Lung (tissue), 16 donors: ENCODE measurements around the gene TBRG1. TPM values are rescaled to one million over a fixed set of nuclear protein-coding genes. Genes with fewer than 3 reads are reported as not detected.

Experiments
- ATAC-seq: fragments of 200-7000 bp; cut with Tn5 transposase; one replicate; pipeline ENCODE4 v1.9.1; 2020; ENCODE audit warnings: moderate number of reproducible peaks; ENCODE audit not compliant: insufficient read depth, low FRiP score
- DNase-seq, 3 donors: peaks; one replicate each; pipeline ENCODE4 v3.0.0-alpha.2; 2013 to 2017
- H3K27ac ChIP-seq, 2 donors: one replicate each; pipeline ENCODE4 v1.5.1; 2013; ENCODE audit warnings: mild to moderate bottlenecking in 2 of 2, moderate library complexity in 2 of 2, control low read depth in 1 of 2, inconsistent platforms in 1 of 2, low read depth in 1 of 2, low read length in 1 of 2
- H3K27me3 ChIP-seq, 3 donors: one replicate each; pipeline ENCODE4 v1.5.1; 2013; ENCODE audit warnings: low read length in 2 of 3; ENCODE audit not compliant: control insufficient read depth in 3 of 3, insufficient read depth in 3 of 3
- H3K36me3 ChIP-seq, 4 donors: one replicate each; pipeline ENCODE4 v1.5.1; 2013; ENCODE audit warnings: low read length in 4 of 4, mild to moderate bottlenecking in 1 of 4, moderate library complexity in 1 of 4; ENCODE audit not compliant: control insufficient read depth in 4 of 4, insufficient read depth in 4 of 4
- H3K4me1 ChIP-seq, 5 donors: one replicate each; pipeline ENCODE4 v1.5.1; 2013; ENCODE audit warnings: low read length in 5 of 5, mild to moderate bottlenecking in 2 of 5, moderate library complexity in 1 of 5; ENCODE audit not compliant: control insufficient read depth in 5 of 5, insufficient read depth in 5 of 5
- H3K4me3 ChIP-seq: one replicate; pipeline ENCODE4 v1.5.1; 2013; ENCODE audit warnings: mild to moderate bottlenecking, control low read depth, moderate library complexity
- H3K9ac ChIP-seq, 2 donors: one replicate each; pipeline ENCODE4 v1.5.1; 2013; ENCODE audit warnings: low read length in 2 of 2, control low read depth in 1 of 2; ENCODE audit not compliant: insufficient read depth in 1 of 2
- H3K9me3 ChIP-seq, 4 donors: one replicate each; pipeline ENCODE4 v1.5.1; 2013; ENCODE audit warnings: low read length in 3 of 4, mild to moderate bottlenecking in 1 of 4, moderate library complexity in 1 of 4; ENCODE audit not compliant: control insufficient read depth in 4 of 4, insufficient read depth in 3 of 4
- CTCF ChIP-seq: IDR thresholded peaks from 2 replicates; pipeline ENCODE4 v1.5.1; 2012; ENCODE audit warnings: mild to moderate bottlenecking; ENCODE audit errors: control extremely low read depth, extremely low read depth
- WGBS, 2 donors: extraction: QIAGEN DNeasy Blood & Tissue Kit; methylation state at CpG; one replicate each; pipeline ENCODE4 v1.1.7; 2013; 5-methylcytosine and 5-hydroxymethylcytosine counted together
- long read RNA-seq, 5 donors: transcript quantifications; one replicate each; lab custom pipeline, GENCODE V29; 2026
- polyA plus RNA-seq, 2 donors: library from polyadenylated mRNA; stranded (reverse); fragments of 200-250 nt; gene quantifications; one replicate each; pipeline ENCODE4 v1.2.1, GENCODE V29; 2013
- total RNA-seq, 2 donors: library from RNA; depleted of rRNA in 1 of 2; stranded (reverse); fragments of >200 nt in 1 of 2; gene quantifications; one replicate each; pipeline ENCODE4 v1.2.1, GENCODE V29; 2014 to 2021
- donor health status: control.
- donor health status: control.
- donor health status: Bipolar disorder and iron deficiency.
- donor health status: healthy.
- donor health status: DM: yes; HTN: yes; CAD: no.

Gene TBRG1
- total RNA-seq: 10 to 100 TPM; 42.3 to 47.0 TPM
- 10 to 100 TPM; 31.3 to 32.9 TPM for polyA plus RNA-seq
- long read RNA-seq, donor 1, full-length matches to known transcripts: 8 of 8 reads
- long read RNA-seq, donor 1, partial matches to known transcripts: 0 of 8 reads
- long read RNA-seq, donor 1, other reads (novel, unspliced or antisense): 0 of 8 reads
- long read RNA-seq, donor 2, full-length matches to known transcripts: 4 of 4 reads
- long read RNA-seq, donor 2, partial matches to known transcripts: 0 of 4 reads
- long read RNA-seq, donor 2, other reads (novel, unspliced or antisense): 0 of 4 reads
- long read RNA-seq, donor 3, full-length matches to known transcripts: 1 of 1 reads
- long read RNA-seq, donor 3, partial matches to known transcripts: 0 of 1 reads
- long read RNA-seq, donor 3, other reads (novel, unspliced or antisense): 0 of 1 reads
- long read RNA-seq, donor 4, partial matches to known transcripts: 0 of 1 reads
- long read RNA-seq, donor 4, other reads (novel, unspliced or antisense): 0 of 1 reads
- long read RNA-seq, donor 5, full-length matches to known transcripts: 3 of 3 reads
- long read RNA-seq, donor 5, partial matches to known transcripts: 0 of 3 reads
- long read RNA-seq, donor 5, other reads (novel, unspliced or antisense): 0 of 3 reads

- no peak for TF ChIP-seq CTCF
- Histone ChIP-seq H3K27ac (peak within 1 kb of the TSS; percentile 94 to 99), H3K9ac (peak within 1 kb of the TSS; percentile 81 to 92), H3K36me3 (peaks cover 10 to 23% (median 18%) of the 10 kb centered on the region in 4 donors), H3K9me3 (no peaks in the 10 kb centered on the region), H3K27me3 (peaks cover 0 to 8% (median 4%) of the 10 kb centered on the region in 3 donors), H3K4me1 (peaks cover 0 to 10% (median 4%) of the 10 kb centered on the region in 5 donors), H3K4me3 (peak within 1 kb of the TSS; percentile 93)
- DNase-seq: peak; percentile 95 to 98 (median 97)
- WGBS, 2 donors: 0% methylated on average over 56 to 57 of the region's 57 CpGs
- ATAC-seq: peak; percentile 94
These were observed at the start of gene TBRG1 for GRCh38 chr11:124622531-124623451. TSS of gene TBRG1 (plus strand) at chr11:124622864. CDS start at chr11:124623084, 220 bp downstream.

GRCh38 chr11:124577716-124578427 is 44.8 kb upstream of the TBRG1 start:
- 75 to 80% methylated on average over 6 of the region's 6 CpGs for WGBS, 2 donors
- no peak for TF ChIP-seq CTCF
- Histone ChIP-seq H3K36me3 (no peaks in the 10 kb centered on the region), H3K27ac (no peak overlapping the region), H3K27me3 (no peaks in the 10 kb centered on the region), H3K9me3 (no peaks in the 10 kb centered on the region), H3K4me3 (no peak overlapping the region), H3K4me1 (no peaks in the 10 kb centered on the region), H3K9ac (no peak overlapping the region)
- DNase-seq: peak in 1 of 3 donors; percentile 5
- no peak for ATAC-seq

GRCh38 chr11:124578761-124579160 is 43.9 kb upstream of the TBRG1 start:
- no peak for TF ChIP-seq CTCF
- H3K4me3 ChIP-seq: no peak overlapping the region
- H3K9ac ChIP-seq: no peak overlapping the region
- WGBS, 2 donors: 73 to 85% methylated on average over 4 of the region's 4 CpGs
- H3K36me3 ChIP-seq: no peaks in the 10 kb centered on the region
- peaks cover 0 to under 1% (median 0%) of the 10 kb centered on the region in 5 donors for H3K4me1 ChIP-seq
- no peaks in the 10 kb centered on the region for H3K27me3 ChIP-seq
- no peaks in the 10 kb centered on the region for H3K9me3 ChIP-seq
- ATAC-seq: no peak
- DNase-seq: no peak
- H3K27ac ChIP-seq: no peak overlapping the region
